CD4-positive, alpha-beta T cell treated with Interleukin-2 at 100 ng/mL for 4 hours (primary cell): Measurements from ENCODE around the gene PHOX2A.

Experiments used
- DNase-seq: peaks from one replicate; pipeline ENCODE4 v3.0.0-alpha.2; 2020; ENCODE audit warnings: low spot score

PHOX2A gene

DNA sequence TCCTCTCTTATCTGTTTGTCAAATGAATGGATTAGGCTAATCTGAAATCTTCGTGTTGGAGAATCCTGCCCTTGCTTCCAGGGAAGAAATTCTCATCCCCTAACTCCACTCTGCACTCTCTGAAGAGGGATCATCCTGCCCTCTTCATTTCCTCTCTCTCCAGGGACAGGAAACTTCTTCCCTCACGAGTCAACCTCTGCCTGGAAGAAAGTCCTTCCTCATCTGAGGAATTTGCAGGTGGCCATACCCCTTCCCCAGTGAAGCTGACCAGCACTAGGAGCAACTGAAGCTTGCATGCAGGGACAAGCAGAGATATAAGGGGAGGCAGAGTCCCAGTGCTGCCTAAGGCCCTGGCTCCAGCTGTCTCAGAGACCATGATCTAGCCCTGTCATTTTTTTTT, 3.6 kb upstream of the PHOX2A start:
- DNase-seq = no peak

DNA sequence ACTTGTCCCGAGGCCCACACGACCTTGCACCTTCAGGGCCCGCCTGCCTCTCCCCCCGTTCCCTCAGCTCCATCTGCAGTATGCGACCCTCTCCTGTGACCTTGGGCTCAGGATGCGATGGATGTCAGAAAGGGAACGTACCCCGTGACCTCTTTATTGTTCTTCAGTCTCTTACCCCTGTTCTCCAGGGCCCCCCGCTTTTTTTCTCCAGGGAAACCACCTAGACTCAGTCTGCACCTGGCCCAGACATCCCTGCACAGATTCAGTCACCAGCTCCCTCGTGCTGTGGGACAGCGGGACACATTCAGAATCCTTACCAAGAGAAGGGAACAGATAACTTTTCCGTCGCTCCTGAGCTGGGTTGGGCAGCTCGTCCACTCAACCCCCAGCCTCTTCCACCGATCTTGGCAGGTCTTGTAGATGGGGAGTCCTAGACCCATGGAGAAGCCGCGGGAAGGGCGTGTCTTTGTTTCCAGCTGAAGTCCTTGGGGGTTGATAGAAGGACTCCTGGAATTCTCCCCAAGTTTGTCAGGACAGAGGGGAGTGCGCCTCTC, 1.4 kb upstream of the PHOX2A start:
- DNase-seq = no peak

DNA sequence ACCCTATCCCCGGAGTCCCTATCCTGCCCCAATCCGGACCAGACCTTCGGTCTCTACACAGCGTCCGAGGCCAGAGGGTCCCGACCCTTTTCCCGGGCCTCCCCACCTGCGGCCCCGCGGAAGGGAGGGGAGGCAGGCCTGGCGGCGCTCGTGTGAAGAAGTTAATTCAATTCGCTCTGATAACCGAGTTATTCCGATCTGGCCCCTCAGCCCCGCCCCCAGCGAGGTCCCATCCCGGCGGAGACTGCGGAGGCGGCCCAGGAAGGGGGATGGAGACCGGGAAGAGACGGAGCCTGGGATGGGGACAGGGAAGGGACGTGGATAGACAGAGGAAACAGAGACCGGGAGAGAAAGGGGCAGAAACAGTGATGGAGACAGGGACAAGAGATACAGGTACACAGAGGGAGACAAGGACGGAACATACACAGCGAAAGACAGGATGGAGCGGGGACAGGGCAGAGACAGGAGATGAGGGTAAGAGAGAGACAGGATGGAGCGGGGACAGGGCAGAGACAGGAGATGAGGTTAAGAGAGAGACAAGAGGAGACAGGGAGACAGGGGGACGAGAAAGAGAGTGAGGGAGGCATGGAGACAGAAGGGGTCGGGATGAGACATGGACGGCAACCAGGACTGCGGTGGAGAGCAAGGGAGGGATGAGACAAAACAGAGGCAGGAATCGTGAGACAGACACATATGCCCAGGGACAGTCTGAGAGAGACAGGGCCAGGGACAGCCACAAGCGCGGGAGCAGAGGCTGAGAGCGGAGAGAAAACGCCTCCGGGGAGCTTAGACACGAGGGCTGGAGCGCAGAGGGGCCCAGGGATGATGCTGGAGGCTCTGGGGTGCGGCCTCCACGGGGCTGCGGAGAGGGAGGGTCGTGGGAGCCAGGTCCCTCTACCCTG, 636 bp upstream of the PHOX2A start:
- no peak for DNase-seq

DNA sequence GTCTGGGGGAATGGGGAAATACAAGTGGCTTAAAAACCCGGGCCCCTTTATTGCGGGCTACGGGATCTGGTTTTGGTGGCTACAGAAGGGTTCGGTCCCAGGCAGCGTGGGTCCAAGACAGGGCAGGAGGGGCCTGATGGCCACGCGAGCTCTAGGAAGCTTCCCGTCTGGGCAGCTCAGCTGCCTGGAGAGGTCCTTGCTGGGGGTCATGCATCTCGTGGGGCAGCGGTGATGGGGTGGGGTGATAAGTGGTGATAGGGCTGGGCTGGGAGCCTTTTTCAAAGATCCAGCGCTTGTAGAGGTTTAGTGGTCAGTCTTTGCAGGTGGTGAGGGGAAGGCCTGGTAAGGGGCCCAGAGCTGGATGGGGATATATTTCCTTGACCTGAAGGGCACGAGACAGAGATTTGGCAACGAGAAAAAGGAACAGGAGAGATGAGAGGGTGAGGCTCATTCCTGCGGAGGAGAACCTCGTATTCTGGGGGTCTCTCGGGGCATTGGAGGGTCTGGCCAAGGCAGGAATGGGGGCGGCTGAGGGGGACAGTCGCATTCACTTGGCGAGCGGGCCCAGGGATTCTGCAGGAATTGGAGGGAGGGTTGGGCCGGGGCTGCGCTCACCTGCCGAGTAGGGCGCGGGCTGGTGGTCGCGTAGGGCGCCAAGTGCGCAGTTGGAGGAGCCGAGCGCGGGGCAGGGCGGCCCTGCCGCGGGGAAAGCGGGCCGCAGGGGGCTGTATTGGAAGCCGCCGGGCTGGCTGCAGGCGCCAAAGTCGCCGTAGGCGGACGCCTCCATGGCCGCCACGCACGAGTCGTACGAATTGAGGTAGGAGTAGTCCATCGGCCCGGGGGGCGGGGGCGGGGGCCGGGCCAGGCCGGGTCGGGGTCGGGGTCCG, 560 bp downstream of the PHOX2A start:
- DNase-seq = no peak

DNA sequence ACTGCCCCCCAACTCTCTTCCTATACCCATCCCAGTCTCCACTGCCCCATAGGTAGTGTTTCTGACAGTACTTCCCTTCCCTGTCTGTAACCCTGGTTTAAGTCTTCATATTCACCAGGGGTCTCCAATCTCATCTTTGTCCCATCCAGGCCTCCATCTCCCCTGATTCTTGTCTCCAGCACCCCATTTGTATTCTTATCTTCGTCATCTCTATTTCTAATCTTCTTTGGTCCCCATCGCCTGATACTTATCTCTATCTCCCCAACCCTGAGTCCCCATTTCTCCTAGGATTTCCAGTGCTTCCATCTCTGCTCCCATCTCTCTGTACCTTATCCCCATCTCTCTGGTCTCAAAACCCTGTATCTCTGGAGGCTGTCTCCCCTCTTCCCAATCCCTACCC, 1.8 kb downstream of the PHOX2A start:
- no peak for DNase-seq

DNA sequence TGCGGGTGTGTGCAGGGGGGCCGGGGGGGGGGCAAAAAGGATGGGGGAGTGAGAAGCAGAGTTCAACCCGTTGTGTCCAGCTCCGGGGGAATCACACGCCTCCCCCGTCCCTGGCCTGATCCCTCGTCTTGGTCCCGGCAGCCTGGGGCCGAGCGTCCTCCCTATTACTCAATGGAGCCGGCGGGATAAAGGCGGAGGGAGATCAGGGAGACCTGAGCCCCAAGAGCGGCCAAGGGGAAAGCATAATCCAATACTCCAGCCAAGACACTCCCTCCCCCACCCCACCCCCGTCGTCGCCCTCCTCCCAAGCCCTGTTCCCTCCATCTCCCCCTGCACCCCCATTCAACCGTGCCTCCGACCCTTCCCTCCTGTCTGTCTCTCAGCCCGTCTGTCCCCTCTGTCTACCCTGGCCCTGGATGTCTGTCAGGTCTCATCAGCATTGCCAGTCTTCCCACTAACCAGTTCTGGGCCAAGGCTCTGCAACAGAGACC, 2.6 kb downstream of the PHOX2A start:
- DNase-seq = no peak

DNA sequence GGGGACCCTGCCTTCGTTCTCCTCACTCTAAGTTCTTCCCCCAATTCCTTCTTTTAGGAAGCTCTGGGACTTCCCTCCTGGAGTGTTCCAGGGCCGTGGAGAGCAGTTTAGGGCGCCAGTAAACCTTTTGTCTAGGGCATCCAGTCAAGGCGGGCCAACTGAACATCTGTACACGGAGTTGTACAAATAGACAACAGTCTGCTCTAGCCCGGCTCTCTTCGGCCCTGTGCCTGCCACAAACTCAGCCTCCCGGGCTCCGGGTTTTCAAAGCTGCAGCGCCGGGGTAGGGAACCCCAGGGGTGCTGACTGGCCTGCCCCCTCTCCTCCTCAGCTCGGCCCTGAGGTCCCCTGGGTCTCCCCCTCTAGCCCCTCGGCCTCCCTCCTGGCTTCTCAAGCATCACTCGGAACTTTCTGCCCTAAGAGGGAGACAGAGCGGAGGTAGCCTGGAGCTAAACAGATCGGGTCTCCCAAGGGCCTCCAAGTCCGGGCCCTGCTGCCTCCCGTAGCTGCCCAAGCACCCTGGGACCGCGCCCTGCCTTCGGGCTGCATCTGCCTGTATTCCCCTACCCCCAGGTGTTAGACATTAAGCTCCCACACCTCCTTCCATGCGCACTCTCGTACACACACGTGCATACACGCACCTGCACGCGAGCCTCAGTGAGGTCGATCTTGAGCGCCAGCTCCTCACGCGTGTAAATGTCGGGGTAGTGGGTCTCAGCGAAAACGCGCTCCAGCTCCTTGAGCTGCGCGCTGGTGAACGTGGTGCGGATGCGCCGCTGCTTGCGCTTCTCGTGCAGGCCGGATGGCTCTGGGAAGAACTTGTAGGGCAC, 3.3 kb downstream of the PHOX2A start:
- DNase-seq = no peak

DNA sequence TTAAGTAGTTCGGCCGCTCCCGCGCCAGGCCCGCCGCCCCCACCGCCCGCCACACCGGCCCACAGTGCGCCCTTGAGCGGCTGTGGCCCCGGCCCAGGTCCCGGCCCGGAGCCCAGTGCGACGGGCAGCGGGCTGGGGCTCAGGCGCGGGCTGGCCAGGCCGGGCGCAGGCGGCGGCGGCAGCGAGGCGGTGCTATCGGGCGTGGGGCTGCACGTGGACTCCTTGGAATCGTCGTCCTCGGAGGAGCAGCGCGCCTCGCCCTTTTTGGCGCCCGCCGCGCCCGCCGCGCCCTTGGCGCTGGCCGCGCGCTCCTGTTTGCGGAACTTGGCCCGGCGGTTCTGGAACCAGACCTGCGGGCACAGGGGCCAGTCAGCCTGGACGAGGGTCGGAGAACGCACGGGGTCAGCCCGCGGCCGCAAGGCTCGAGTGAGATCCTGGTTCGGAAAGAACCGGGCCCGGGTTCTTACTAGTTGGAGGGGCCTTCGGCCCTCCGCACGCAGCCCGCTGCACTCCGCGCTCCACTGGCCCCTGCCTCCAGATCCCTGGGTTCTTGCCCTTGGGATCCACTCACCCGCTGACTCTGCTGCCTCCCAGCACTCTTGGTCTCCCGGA, 4.0 kb downstream of the PHOX2A start:
- DNase-seq = no peak

DNA sequence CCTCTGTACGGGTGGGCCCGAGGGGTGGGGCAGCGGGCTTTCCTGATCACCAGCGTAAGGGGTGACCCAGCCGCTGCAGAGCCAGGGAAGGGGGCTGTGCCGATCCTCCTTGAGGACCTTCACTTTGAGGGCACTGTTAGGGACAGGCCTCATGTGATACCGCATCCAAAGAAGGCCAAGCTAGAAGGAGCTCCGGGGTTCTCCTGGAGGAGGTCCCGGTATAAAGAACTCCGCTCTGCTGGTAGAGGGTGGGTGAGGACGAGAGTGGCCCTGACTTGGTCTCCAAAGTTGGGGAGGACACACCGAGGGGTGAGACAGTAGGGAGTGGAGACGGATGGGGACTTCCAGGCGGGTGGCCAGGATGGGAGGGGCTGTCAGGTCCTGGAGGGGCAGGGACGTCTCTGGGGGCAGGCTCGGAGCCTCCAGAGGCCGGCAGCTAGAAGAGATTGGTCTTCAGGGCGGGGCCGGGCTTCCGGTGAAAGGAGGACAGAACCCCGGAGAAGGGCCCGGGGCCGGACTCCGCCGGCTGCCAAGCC, 4.6 kb downstream of the PHOX2A start:
- no peak for DNase-seq

DNA sequence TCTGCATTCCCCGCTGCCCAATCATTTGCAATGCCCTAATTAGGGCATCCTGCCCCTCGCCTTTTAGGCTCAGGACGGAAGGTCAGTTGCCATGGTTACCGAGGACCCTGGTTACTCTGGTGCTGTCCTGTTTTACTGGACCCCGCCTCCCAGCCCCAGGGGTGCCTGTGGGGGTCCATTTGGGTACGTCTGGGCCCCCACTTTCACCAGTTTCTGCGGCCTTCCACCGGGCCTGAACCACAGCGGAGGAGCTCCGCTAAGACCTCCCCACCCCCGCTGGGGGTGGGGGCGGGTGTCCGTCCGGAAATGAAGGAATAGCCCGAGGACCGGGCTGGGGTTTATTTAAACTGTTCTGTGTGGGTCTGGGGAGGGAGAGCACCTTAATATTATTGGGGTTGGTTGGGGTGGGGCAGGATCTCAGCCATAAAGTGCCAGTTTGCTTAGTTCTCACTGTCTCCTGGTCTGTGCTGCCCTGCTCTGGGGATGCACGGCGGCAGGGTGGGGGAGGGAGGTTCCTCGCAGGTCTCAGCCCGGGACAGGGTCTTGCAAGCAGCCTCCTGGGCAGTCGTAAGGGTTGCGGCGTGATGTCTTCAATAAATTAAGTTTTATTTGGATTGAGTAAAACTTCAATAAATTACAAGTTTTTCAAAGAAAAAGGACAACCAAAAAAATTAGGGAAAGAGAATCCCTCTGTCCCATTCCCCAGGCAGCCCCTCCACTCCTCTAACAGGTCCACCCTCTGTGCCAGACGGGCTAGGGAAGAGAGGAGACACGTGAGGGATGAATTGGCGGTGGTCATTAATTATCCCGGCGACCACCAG, 5.3 kb downstream of the PHOX2A start:
- no peak for DNase-seq

DNA sequence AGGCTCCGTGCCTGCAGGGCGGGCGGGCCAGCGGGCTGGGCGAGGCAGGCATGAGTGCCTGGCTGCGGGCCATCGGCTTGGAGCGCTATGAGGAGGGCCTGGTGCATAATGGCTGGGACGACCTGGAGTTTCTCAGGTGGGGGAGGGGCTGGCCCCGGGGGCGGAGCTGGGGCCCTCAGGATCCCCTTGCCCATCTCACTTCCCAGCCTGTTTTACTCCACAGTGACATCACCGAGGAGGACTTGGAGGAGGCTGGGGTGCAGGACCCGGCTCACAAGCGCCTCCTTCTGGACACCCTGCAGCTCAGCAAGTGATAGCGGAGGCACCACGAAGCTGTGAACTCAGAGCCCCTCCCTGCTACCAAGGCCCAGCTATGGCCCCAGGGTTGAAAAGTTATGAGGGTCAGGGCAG, 5.9 kb downstream of the PHOX2A start:
- DNase-seq = peak; percentile 45

DNA sequence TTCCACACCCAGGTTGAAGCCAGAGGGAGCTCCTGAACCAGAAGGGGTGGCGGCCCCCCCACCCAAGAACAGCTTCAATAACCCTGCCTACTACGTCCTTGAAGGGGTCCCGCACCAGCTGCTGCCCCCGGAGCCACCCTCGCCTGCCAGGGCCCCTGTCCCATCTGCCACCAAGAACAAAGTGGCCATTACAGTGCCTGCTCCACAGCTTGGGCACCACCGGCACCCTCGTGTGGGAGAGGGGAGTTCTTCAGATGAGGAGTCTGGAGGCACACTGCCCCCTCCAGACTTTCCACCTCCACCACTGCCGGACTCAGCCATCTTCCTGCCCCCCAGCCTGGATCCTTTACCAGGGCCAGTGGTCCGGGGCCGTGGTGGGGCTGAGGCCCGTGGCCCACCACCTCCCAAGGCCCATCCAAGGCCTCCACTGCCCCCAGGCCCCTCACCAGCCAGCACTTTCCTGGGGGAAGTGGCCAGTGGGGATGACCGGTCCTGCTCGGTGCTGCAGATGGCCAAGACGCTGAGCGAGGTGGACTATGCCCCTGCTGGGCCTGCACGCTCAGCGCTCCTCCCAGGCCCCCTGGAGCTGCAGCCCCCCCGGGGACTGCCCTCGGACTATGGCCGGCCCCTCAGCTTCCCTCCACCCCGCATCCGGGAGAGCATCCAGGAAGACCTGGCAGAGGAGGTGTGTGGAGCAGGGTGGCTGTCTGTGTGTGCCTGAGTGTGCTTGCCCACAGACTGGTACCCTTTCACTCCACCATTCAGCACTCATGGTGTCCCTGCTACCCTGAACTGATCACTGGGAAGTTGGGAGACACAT, 6.7 kb downstream of the PHOX2A start:
- DNase-seq = no peak

DNA sequence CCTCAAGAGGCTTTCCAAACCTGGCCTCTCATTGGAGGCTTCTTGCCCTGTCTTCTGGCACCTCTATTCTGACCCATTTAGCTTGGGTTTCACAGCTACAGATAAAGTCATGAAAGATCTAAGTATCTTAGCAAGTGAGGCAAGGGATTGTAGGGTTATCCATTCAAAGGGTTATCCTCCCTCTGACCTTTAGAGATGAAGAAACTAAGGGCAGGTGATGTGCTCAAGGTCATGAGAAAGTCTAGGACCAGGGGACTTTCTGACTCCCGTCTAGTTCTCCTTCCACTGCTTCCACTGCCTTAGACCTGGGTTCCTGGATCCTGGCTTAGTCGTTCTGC, 7.2 kb downstream of the PHOX2A start:
- DNase-seq = no peak

DNA sequence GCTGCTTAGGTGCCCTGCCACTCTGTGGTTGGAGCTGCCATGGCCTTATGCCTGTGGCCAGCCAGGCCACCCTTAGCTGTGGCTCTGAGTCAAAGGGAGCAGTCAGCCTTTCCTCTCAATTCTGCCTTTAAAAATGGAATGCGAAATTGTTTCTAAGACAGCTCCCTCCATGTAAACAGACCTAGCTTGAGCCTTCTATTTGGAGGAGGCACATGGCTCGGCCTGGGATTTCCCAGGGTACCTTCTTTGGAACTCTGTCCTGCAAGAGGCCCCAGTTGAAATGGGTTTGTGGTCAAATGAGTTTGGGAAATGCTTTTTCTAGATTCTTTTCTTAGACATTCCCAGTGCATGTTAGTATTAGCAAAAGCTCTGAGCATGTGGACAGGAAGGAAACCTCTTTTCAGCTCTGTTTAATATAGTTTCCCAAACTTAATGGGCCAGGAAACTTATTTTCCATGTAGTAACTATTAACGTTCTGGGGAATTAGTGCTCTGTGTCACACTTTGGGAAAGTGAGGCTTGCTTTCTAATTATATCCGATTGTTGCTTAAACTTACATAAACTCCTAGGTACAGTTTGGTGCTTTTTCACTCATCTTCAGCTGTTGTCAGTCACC, 7.8 kb downstream of the PHOX2A start:
- DNase-seq = no peak

DNA sequence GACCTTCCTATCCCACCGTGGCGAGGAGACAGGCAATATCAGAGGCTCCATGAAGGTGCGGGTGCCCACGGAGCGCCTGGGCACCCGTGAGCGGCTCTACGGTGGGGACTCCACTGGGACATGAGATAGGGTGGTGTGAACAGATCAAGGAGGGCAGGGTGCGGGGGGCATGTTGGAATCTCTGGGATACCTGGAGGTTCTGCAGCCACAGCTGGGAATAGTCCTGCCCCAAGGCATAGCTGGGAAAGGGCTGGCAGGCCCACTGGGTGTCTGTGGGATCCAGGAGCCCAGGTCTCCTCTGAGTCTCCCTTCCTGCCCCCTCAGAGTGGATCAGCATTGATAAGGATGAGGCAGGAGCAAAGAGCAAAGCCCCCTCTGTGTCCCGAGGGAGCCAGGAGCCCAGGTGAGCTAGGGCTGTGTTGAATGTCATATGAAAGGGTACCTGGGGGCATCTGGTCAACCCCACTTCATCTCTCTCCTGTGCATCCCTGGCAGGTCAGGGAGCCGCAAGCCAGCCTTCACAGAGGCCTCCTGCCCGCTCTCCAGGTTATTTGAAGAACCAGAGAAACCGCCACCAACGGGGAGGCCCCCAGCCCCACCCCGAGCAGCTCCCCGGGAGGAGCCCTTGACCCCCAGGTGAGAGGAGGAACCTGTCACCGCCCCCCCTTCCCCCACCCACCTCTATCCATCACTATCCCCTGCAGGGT, 8.5 kb downstream of the PHOX2A start:
- no peak for DNase-seq

DNA sequence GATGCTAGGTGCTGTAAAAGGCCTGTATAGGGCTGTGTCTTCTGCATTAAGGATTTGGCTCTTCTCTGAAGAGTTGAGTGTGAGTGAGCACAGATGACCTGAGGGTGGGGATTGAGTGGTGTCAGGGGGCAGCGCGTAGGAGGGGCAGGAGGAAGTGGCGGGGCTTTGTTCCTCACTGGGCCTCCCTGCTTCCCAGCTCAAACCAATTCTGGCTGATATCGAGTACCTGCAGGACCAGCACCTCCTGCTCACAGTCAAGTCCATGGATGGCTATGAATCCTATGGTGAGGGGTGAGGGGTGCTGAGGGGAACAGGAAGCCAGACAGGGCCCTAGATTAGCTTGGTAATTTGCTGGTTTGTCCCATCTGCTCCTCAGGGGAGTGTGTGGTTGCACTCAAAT, 9.1 kb downstream of the PHOX2A start:
- DNase-seq = no peak

DNA sequence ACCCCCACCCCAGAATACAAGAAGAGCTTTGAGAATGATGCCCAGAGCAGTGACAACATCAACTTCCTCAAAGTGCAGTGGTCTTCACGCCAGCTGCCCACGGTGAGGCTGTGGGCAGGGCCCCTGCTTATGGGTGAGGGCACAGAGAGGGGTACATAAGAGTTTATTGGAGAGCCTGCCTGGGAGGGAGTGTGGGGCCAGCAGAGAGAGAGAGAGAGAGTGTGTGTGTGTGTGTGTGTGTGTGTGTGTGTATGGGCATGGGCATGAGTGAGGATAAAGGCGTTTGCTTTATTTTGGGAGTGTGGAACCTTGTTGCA, 9.5 kb downstream of the PHOX2A start:
- no peak for DNase-seq

DNA sequence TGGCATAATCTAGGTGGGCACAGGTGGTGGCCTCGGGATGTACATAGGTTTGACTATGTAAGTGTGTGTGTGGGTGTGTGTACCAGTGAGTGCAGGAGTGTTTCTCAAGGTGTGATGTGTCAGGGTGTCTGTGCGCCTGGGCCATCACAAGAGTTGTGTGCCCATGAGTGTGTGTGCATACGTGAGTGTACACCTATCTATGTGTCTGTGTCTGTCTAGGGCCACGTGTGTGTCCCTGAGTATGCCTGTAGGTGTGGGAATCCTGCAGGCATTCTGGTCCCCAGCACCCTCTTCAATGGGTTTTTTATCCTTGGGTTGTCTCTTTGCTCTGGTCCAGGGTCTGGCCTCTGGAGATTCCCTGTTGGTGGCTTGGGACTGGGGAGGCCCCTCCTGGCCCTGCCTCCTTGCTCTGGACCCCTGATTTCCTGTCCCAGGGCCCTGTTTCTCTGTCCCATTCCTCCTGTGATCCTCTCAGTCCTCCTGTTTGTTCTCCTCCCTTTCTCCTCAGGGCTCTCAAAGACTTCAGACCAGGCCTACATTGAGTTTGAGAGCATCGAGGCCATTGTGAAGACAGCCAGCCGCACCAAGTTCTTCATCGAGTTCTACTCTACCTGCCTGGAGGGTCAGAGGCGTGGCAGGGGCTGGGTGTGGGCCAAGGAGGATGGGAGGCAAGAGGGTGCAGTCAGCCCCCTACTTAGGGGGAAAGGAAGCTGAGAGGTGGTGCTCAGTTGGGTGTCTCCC, 10.0 kb downstream of the PHOX2A start:
- no peak for DNase-seq
